K562 (cell line): ENCODE data around the gene DENND1A.

Source experiments
- CCAR2 ChIP-seq: fragments of 200-400 bp; formaldehyde crosslinking; IDR thresholded peaks from 2 replicates; pipeline ENCODE4 v1.6.1; 2017; ENCODE audit warnings: mild to moderate bottlenecking, low read depth, low read length
- CHD7 ChIP-seq: fragments of 200-600 bp; sonication (generic); IDR thresholded peaks from one replicate; pipeline ENCODE4 v1.6.1; 2012; ENCODE audit warnings: mild to moderate bottlenecking, low read depth, low read length, inconsistent platforms
- CTCF ChIP-seq, 3 experiments: IDR thresholded peaks in 2 of 3; conservative IDR thresholded peaks in 1 of 3; 2 replicates each; pipeline ENCODE4 v1.5.1; 2011 to 2012; ENCODE audit warnings: low read length in 3 of 3, mild to moderate bottlenecking in 3 of 3, control low read depth in 2 of 3, improper control_type of control experiment in 1 of 3, inconsistent platforms in 1 of 3, low read depth in 1 of 3, mixed read lengths in 1 of 3, moderate library complexity in 1 of 3; ENCODE audit not compliant: insufficient read depth in 2 of 3
- GABPB1 ChIP-seq: sonication (generic); formaldehyde crosslinking; IDR thresholded peaks from 2 replicates; pipeline ENCODE4 v1.8.0; 2022; ENCODE audit warnings: mild to moderate bottlenecking, missing genetic modification reagents
- MEF2A ChIP-seq: IDR thresholded peaks from 2 replicates; pipeline ENCODE4 v1.6.1; 2011; ENCODE audit warnings: low read depth, mild to moderate bottlenecking, low read length, moderate library complexity; ENCODE audit not compliant: control insufficient read depth
- POLR2A ChIP-seq: fragments of 450-650 bp; conservative IDR thresholded peaks from 2 replicates; pipeline ENCODE4 v1.6.1; 2016
- POLR2AphosphoS5 ChIP-seq: IDR thresholded peaks from 2 replicates; pipeline ENCODE4 v1.6.1; 2011; ENCODE audit warnings: mild to moderate bottlenecking, low read depth, low read length, moderate library complexity; ENCODE audit not compliant: control insufficient read depth, insufficient read depth
- SP1 ChIP-seq: sonication (generic); formaldehyde crosslinking; IDR thresholded peaks from 2 replicates; pipeline ENCODE4 v1.8.1; 2022; ENCODE audit warnings: mild to moderate bottlenecking, missing genetic modification reagents
- XRCC5 ChIP-seq: fragments of 200-400 bp; formaldehyde crosslinking; IDR thresholded peaks from 2 replicates; pipeline ENCODE4 v1.6.1; 2017; ENCODE audit warnings: low read depth, mild to moderate bottlenecking, low read length
- ZNF140 ChIP-seq: fragments of 250-450 bp; sonication (Bioruptor Pico); IDR thresholded peaks from 2 replicates; pipeline ENCODE4 v1.8.0; 2021; ENCODE audit warnings: moderate library complexity, mild to moderate bottlenecking, inconsistent platforms
- ZNF444 ChIP-seq: fragments of 250-450 bp; sonication (Bioruptor Pico); IDR thresholded peaks from 2 replicates; pipeline ENCODE4 v1.4.0; 2020; ENCODE audit warnings: mild to moderate bottlenecking, moderate library complexity

- TF ChIP-seq ZNF444 (CRISPR knock-in tag) (no peak), GABPB1 (CRISPR knock-in tag) (no peak), XRCC5 (no peak), SP1 (CRISPR knock-in tag) (no peak), CTCF (IDR thresholded peaks at IDR 0.05 in 2 of 3, conservative IDR thresholded peaks at IDR 0.05 in 1 of 3; ENCODE audit: insufficient read depth in 2 of 3, low read depth in 1 of 3, low read length in 3 of 3) (no peak), POLR2AphosphoS5 (no peak), MEF2A (no peak), ZNF140 (CRISPR knock-in tag) (no peak), CCAR2 (no peak), POLR2A (no peak), CHD7 (no peak)
Observed at GRCh38 chr9:123368536-123369153, 561.3 kb downstream of the DENND1A start.
